Activated CD8-positive, alpha-beta memory T cell treated with anti-CD3 and anti-CD28 coated beads for 4 hours (primary cell): Measurements from ENCODE around the gene CD33.
"Not testable (repeated sequence)": the region's sequence is repeated elsewhere in the genome, so short reads cannot be mapped to it uniquely, and the experiment has no call there.

Source experiments
- DNase-seq, 2 donors: peaks; one replicate each; pipeline ENCODE4 v3.0.0-alpha.2; 2020; ENCODE audit warnings: low read depth in 2 of 2

CD33 gene

GRCh38 chr19:51224898-51225393 lies at the start of gene CD33:
Gene CD33, plus strand, starts transcription at chr19:51225080. Its CDS starts 39 bp downstream, at chr19:51225119.
- not testable (repeated sequence) for DNase-seq

- DNase-seq = no peak
Observed at GRCh38 chr19:51179256-51179655, 45.6 kb upstream of the CD33 start.

- no peak for DNase-seq
Observed at GRCh38 chr19:51181377-51181912, 43.4 kb upstream of the CD33 start.

- DNase-seq = no peak
Observed at GRCh38 chr19:51181913-51182419, 42.9 kb upstream of the CD33 start.

GRCh38 chr19:51183629-51184028 lies 41.3 kb upstream of the CD33 start:
- DNase-seq = no peak

GRCh38 chr19:51185069-51185867 lies 39.6 kb upstream of the CD33 start:
- no peak for DNase-seq

GRCh38 chr19:51185868-51186215 lies 39.0 kb upstream of the CD33 start:
- no peak for DNase-seq

- DNase-seq = no peak
Observed at GRCh38 chr19:51186323-51186722, 38.6 kb upstream of the CD33 start.

- DNase-seq = no peak
Observed at GRCh38 chr19:51187395-51188226, 37.3 kb upstream of the CD33 start.

GRCh38 chr19:51188227-51188559 lies 36.7 kb upstream of the CD33 start:
- DNase-seq = no peak

GRCh38 chr19:51192689-51193088 lies 32.2 kb upstream of the CD33 start:
- DNase-seq = no peak

- DNase-seq = no peak
Observed at GRCh38 chr19:51194527-51195315, 30.2 kb upstream of the CD33 start.

GRCh38 chr19:51195316-51195586 lies 29.6 kb upstream of the CD33 start:
- DNase-seq = no peak

GRCh38 chr19:51195616-51196015 lies 29.3 kb upstream of the CD33 start:
- DNase-seq = no peak

- DNase-seq = no peak
Observed at GRCh38 chr19:51196181-51196580, 28.7 kb upstream of the CD33 start.

GRCh38 chr19:51198641-51199040 lies 26.2 kb upstream of the CD33 start:
- DNase-seq = no peak

- no peak for DNase-seq
Observed at GRCh38 chr19:51200071-51200666, 24.7 kb upstream of the CD33 start.

GRCh38 chr19:51201712-51202111 lies 23.2 kb upstream of the CD33 start:
- DNase-seq = no peak

- no peak for DNase-seq
Observed at GRCh38 chr19:51203916-51204315, 21.0 kb upstream of the CD33 start.

GRCh38 chr19:51204321-51204720 lies 20.6 kb upstream of the CD33 start:
- no peak for DNase-seq

- no peak for DNase-seq
Observed at GRCh38 chr19:51207747-51208146, 17.1 kb upstream of the CD33 start.
